LNCaP clone FGC (cell line): Measurements from ENCODE around the gene HOXB3.

Experiments
- DNase-seq: peaks from one replicate; pipeline ENCODE4 v3.0.0-alpha.2; 2011; ENCODE audit warnings: low read depth
- H3K4me3 ChIP-seq: 2 replicates; pipeline ENCODE4 v1.5.1; 2011; ENCODE audit warnings: mild to moderate bottlenecking, low read depth, low read length, control low read depth
- CTCF ChIP-seq: IDR thresholded peaks from 2 replicates; pipeline ENCODE4 v1.5.1; 2012; ENCODE audit warnings: mild to moderate bottlenecking; ENCODE audit not compliant: control insufficient read depth, insufficient read depth; ENCODE audit errors: extremely low read depth

HOXB3 gene

DNA sequence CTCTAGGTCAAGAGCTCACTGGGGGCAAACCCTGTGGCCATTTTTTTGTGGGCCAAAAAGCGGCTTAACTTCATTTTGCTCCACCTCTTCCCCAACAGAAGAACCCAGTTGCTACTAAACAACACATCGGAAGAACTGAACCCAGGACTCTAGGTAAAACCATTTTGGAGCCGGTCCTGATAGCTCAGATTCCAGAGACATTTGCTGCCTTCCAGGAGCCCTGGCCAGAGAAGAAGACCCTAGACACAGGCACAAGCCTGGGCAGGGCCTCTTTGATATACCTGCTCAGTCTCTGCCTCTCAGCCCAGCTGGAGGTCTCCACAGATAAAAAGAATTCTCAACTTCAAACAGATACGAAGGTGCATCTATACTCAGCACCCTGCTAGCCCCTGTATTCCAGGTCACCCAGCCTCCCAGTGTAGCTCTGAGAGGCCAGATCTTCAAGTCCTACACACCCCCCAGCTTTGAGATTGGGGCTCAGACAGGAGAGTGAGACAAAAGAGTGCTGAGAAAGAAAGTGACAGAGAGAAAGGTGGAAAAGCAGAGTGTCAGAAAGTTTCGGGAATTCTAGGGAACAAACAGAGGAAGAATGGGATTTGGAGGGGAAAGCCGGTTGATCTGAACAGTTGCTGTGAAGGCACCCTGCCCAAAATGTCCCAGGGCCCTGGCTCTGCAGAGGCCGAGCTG lies 42.7 kb upstream of the HOXB3 start:
- no peak overlapping the region for H3K4me3 ChIP-seq
- no peak for DNase-seq
- no peak for TF ChIP-seq CTCF

- TF ChIP-seq CTCF = no peak
- H3K4me3 ChIP-seq = no peak overlapping the region
- DNase-seq = no peak
Observed at GRCh38 chr17:48631693-48632578, 41.9 kb upstream of the HOXB3 start.

- no peak overlapping the region for H3K4me3 ChIP-seq
- DNase-seq = no peak
- no peak for TF ChIP-seq CTCF
Observed at GRCh38 chr17:48630925-48631692, 41.1 kb upstream of the HOXB3 start.

- no peak overlapping the region for H3K4me3 ChIP-seq
- TF ChIP-seq CTCF = no peak
- DNase-seq = no peak
Observed at GRCh38 chr17:48630009-48630924, 40.2 kb upstream of the HOXB3 start.

- DNase-seq = no peak
- H3K4me3 ChIP-seq = no peak overlapping the region
- TF ChIP-seq CTCF = no peak
Observed at GRCh38 chr17:48629411-48629759, 39.3 kb upstream of the HOXB3 start.
